T47D (cell line): ENCODE data around the gene MAN1A1.

Experiments
- DNase-seq, 2 experiments: peaks; one replicate each; pipeline versions ENCODE4 v3.0.0 to v3.0.0-alpha.2; 2011 to 2012; ENCODE audit warnings: low read depth in 1 of 2, low spot score in 1 of 2
- JUND ChIP-seq: IDR thresholded peaks from 2 replicates; pipeline ENCODE4 v1.6.1; 2012; ENCODE audit warnings: low read depth
- in situ Hi-C: cut with HindIII; loops from 2 replicates; pipeline ENCODE4 v1.10.0; 2016; ENCODE audit warnings: low sequenced_read_pairs, low pct_unique_long_range_greater_than_20kb

The MAN1A1 gene

DNA sequence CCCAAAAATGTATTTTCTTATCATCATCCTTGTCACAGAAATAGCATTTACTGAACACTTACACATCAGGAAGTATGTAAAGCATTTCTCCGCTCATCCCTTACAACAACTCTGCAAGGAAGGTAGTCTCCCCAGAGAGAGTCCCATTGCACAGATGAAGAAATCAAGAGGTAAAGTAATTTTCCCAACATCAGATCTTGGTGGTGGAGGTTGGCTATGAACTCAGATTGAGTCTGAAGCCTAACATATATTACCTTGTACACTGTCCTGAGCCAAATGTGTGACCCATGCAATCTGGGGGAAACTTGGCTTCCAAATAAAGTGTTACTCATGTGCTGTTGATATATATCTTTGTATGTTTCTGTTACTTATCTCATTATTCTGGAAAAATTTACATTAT lies 31.4 kb downstream of the MAN1A1 start:
- in situ Hi-C loops = no loop called here
- TF ChIP-seq JUND = no peak
- no peak for DNase-seq

DNA sequence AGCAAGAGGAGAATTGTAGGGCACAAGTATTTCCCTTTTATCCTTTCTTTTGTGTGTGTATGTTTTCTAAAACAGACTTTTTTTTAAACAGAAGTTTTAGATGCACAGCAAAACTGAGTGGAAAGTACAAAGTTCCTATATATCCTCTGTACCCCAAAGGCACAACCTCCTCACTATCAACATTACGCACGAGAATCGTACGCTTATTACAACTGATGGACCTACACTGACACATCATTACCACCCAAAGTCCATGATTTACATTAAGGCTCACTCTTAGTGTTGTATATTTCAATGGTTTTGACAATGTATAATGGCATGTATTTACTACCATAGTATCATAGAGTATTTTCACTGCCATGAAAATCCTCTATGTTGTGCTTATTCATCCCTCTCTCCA lies 32.6 kb downstream of the MAN1A1 start:
- TF ChIP-seq JUND = no peak
- DNase-seq = no peak
- in situ Hi-C loops = no loop called here

DNA sequence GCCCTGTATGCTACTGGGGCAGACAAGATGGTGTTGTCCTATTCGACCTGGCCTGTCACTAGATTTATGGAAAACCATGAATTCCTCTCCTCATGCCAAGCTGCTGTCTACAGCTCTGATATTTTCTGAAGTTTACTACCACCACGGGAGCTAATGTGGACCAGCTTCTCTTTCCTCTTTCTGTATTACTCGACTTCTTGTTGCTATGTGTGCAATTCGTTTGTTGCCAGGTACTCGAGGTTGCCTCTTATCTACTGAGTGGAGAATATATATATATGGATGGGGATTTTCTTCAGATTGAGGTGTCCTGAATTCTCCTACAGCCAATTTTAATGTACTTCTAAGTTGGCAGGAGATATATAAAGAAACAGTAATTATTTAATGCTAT lies 34.7 kb downstream of the MAN1A1 start:
- DNase-seq = no peak
- no peak for TF ChIP-seq JUND
- in situ Hi-C loops = no loop called here

DNA sequence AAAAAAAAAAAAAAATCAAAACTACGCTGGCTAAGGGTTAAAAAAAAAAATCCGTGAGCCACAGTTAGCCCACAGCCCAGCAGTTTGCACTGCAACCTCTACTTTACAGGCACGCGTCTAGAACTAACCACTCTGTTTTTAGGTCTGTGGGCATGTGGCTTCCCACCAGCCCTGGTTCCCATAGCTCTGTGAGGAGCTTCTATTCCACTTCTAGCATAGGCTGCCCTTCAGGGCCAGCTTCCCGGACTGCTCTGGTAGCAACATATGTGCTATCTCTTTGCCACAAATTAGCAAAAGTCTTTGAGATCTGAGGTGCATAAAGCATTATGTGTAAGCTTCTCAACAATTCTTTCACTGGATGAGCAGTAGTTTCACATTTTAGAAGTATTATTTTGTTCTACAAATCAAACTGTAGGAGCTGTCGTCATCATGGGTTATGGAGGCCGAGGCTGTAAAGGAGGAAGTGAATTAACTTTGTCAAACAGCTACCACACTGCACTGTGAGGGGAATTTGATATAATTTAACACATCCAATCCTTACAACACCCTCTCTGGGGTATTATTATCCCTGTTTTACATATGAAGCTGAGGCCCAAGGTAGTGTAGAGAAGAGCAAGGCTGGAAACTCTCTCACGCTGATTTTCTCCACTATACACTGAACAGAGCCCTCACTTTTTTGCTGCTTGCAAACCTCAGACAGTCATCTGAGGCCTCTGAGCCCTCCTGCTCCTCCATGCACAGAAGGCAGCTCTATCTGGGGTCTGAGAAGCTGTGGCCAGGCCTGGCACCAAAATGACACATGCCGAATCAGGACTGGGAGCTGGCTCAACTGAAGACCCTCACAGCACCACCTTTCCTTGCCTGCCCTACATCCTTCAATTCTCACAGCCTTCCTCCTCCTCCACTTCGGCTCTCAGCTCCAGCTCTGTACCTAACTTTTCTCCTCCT lies 35.4 kb downstream of the MAN1A1 start:
- DNase-seq = no peak
- no peak for TF ChIP-seq JUND
- in situ Hi-C loops = no loop called here

DNA sequence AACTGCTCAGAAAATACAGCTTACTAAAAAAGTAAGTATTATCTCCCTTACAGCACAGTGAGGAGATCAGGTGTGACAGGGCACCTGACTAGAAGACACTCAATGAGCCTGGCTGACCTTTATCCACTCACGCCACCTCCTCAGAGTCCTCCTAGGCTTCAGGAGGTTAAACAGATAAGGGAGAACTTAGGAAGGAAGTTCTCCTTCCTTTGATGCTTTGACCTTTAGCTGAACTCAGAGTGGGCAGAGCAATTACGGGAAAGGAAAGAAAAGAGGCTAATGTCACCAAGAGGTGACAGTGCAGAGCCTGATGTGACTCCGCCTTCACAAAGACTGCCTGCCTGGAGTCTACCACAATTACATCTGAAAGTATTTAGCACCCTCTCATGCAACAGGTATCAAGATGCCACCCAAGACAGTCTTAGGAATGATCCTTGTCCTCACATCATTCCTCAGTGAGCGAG lies 36.7 kb downstream of the MAN1A1 start:
- in situ Hi-C loops = no loop called here
- TF ChIP-seq JUND = no peak
- no peak for DNase-seq

DNA sequence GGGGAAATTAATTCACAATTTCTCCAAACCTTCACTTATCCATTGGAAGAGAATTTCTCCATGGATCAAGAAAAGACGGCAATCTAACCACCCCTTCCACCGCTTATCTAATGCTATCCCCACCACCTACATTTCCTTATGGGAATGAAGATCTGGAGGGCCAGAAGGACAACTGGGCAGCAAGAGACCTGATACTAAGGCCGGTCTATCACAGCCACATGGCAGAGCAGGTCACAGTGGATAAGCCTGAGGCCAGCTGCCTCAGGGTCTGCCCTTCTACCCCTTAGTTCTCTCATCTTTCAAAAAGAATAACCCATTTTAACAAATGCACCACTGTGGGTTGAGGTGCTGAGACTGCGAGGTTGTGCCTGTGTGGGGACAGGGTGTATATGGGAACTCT lies 37.1 kb downstream of the MAN1A1 start:
- no peak for TF ChIP-seq JUND
- in situ Hi-C loops = no loop called here
- DNase-seq = no peak

DNA sequence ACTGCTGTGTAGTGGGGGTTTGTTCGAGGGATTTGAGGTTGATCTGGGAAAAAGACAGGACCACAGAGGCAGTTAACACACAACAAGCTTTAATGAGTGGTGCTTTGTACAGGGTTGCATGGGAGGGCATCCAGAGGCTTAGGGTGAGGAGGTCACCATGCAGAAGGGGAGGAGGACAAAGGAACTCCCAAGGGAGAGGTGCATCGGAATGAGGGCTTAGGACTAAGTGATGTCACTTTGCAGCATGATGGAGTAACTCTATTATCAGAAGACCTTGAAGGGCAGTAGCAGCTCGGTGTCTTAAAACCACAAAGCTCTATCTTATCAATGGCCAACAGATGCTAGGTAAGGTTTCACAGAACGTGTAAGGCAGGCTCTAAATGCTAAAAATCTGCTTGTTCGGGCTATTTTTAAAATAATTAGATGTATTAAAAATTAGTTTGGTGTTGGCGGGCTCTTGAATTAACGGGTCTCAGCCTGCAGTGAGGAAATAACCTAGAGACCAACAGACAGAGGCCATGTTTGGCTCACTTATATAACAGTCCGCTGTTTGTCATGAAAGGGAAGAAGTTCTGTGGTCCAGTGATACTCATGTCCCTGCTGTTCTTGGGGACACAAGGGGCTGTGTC lies 37.9 kb downstream of the MAN1A1 start:
- in situ Hi-C loops = no loop called here
- DNase-seq = no peak
- TF ChIP-seq JUND = no peak

DNA sequence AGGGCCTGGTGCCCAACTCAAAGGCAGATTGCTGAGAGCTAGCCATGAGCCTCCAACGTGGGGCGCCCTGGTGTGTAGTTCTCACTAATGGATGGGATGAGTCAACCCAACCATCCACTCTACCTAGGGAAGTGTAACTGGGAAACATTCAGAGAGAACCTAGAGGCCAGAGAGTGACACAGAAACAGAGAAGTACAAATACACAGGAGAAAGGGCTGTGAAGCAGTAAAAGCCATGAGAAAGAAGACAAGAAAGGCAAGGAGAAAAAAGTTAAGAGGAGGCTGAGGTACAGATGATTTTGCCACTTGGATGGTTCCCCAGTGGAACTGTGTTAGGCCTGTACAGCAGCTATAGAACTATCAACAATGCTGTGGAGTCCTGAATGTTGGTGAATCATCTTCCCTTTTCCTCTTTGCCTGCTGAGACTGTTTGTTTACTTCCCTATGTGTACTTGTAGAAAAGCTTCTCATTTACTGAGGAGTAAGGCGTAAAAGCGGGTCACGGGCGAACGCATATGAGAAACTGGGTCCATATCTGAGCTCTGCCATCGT lies 39.0 kb downstream of the MAN1A1 start:
- in situ Hi-C loops = no loop called here
- DNase-seq = no peak
- no peak for TF ChIP-seq JUND

DNA sequence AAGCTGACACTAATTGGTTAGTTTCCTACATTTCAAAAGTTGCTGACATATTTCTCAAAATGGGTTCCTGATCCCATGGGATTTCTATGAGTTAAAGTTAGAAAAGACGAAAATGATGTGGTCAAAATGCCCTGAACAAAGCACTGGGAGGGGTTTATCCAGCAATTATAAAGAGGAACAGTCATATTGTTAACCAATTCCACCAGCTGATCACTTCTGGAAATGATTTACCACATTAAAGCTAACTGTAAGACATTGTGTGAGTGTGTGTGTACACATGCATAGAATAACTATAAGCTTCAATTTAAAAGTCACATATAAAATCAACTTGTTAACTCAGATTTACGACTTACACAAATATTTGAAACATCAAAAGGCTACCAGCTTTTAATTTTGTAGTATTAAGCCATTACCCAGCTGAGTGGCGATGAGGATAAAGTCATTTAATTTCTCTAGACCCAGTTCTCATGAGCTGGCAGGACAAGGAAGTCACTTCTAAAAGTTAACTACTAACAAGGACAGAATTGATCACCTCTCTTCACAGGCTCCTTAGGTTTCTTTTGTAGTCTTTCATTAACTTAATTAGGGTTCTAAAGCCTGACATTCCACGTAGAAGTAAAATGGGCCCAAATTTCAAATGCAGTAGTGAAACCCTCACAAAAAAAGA lies 40.4 kb downstream of the MAN1A1 start:
- DNase-seq = no peak
- in situ Hi-C loops = no loop called here
- no peak for TF ChIP-seq JUND

DNA sequence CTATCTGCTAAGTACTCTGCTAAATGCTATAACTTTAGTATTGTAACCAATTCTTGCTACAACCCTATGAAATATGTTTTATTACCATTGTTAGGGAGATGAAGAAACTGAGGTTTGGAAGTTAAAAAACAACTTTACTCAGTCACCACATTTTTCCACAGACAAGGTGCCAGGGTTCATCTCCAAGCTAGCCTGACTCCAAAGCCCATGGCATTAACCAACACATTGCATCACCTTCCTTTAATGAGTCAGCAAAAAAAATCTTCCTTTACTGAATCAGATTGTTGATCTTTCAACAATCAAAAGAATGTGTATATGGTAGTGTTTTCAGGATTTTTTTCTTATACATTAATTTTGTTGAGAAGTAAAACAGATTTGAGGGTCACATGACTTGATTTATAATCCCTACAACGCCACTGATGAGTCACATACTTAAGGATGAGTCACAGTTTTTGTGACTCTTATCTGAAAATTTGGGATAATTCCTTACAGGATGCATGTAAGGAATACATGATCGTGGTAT lies 41.5 kb downstream of the MAN1A1 start:
- TF ChIP-seq JUND = no peak
- in situ Hi-C loops = no loop called here
- DNase-seq = no peak

DNA sequence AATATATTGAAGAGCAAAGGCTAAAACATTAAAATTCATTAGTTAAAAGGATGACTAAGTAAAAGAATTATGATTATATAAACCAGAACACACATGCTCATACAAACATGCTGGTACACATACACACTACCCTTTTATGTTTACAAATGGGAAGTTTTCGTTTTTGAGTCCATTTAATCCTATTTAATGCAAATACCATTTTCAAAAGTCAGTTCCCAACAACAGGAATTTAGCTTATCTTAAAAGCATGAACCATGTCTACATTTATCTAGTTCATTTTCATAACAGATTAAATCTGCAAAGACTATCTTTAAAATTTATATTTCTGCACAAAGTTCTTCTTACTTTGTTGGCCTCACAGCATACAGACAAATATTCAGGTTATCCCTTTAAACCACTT lies 42.5 kb downstream of the MAN1A1 start:
- in situ Hi-C loops = no loop called here
- no peak for DNase-seq
- no peak for TF ChIP-seq JUND

DNA sequence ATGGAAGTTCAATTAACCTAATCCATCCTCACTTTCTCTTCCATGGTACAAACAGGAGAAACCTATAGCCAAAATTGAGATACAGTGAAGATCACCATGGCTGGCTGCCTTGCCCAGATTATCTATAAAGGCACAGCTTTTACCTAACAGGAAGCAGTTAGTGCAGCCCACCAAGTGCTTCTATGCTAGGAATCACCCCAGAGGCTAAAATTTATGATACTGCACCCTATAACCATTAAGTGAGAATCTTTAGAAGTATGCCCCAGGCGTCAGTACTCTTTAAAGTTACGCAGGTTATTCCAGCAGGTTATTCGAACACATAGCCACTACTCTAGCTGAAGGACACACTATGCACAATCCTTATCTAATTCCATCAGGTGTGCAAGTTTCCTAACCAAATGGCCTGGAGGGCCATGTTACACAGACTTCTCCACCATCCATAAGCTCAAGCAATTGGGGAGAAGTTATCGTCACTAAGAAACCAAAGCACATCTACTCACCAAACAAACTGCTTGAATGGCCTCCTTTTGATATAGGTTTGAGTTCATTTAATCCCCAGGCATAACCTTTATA lies 43.1 kb downstream of the MAN1A1 start:
- in situ Hi-C loops = no loop called here
- no peak for DNase-seq
- TF ChIP-seq JUND = no peak
